Measurements from ENCODE around the gene EPHB3. TPM values are rescaled to one million over a fixed set of nuclear protein-coding genes. Genes with fewer than 3 reads are reported as not detected.

The EPHB3 gene
- total and polyA plus RNA-seq, 12 donors = 0.38 to 4.0 (median 1.5) TPM

DNA sequence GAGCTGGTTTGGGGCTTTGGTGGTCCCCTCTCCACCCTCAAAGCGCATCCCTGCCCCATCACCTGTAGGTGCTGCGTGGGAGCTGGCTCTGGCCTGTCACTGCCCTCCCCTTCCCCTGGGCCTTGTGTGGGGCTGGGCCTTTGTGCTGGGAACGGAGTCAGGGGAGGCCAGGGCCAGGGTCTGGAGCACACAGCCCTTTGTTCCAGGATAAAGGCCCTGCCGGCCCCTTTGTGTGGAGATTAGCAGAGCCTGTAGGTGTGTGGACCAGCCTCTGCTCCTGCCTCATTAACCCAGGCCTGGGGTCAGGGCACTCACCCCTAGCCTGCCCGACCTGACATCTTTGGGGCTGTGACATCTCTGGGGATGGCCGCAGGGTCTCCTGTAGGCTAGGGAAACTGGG, 8.9 kb downstream of the EPHB3 start:
- no peak for ATAC-seq

GRCh38 chr3:184571750-184572377, 10.3 kb downstream of the EPHB3 start:
- WGBS, 2 donors = 78 to 86% methylated on average over 12 of the region's 12 CpGs
- H3K36me3 ChIP-seq = peaks cover 0 to 24% (median 0%) of the 10 kb centered on the region in 9 donors
- H3K4me1 ChIP-seq = peaks cover 4 to 29% (median 16%) of the 10 kb centered on the region in 9 donors
- ATAC-seq (no peak), DNase-seq (no peak)
- H3K4me3 ChIP-seq = no peak overlapping the region
- H3K27ac ChIP-seq = no peak overlapping the region
- no peaks in the 10 kb centered on the region for H3K9me3 ChIP-seq
- TF ChIP-seq CTCF (IDR thresholded peaks at IDR 0.05) = no peak
- intact Hi-C loops (cut with DNase I) = no loop called here
- peaks cover 0 to 29% (median 13%) of the 10 kb centered on the region in 7 donors for H3K27me3 ChIP-seq

More for the DNA sequence above, 8.9 kb downstream of the EPHB3 start:
- DNase-seq = no peak
- H3K27me3 ChIP-seq = peaks cover 0 to 29% (median 13%) of the 10 kb centered on the region in 7 donors
- 93 to 96% methylated on average over 6 of the region's 6 CpGs for WGBS, 2 donors
- no peak overlapping the region for H3K27ac ChIP-seq
- intact Hi-C loops (cut with DNase I) = no loop called here
- peaks cover 4 to 41% (median 16%) of the 10 kb centered on the region in 9 donors for H3K4me1 ChIP-seq
- H3K9me3 ChIP-seq = no peaks in the 10 kb centered on the region
- no peak overlapping the region for H3K4me3 ChIP-seq
- TF ChIP-seq CTCF (IDR thresholded peaks at IDR 0.05) = no peak
- H3K36me3 ChIP-seq = peaks cover 0 to 12% (median 0%) of the 10 kb centered on the region in 9 donors

DNA sequence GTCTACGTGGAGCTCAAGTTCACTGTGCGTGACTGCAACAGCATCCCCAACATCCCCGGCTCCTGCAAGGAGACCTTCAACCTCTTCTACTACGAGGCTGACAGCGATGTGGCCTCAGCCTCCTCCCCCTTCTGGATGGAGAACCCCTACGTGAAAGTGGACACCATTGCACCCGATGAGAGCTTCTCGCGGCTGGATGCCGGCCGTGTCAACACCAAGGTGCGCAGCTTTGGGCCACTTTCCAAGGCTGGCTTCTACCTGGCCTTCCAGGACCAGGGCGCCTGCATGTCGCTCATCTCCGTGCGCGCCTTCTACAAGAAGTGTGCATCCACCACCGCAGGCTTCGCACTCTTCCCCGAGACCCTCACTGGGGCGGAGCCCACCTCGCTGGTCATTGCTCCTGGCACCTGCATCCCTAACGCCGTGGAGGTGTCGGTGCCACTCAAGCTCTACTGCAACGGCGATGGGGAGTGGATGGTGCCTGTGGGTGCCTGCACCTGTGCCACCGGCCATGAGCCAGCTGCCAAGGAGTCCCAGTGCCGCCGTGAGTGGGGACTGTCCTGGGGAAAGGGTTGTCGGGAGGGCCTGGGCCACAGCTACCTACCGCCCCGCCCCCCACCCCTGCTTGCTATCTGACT, 11.2 kb downstream of the EPHB3 start:
- DNase-seq = no peak
- TF ChIP-seq CTCF (IDR thresholded peaks at IDR 0.05) = no peak

DNA sequence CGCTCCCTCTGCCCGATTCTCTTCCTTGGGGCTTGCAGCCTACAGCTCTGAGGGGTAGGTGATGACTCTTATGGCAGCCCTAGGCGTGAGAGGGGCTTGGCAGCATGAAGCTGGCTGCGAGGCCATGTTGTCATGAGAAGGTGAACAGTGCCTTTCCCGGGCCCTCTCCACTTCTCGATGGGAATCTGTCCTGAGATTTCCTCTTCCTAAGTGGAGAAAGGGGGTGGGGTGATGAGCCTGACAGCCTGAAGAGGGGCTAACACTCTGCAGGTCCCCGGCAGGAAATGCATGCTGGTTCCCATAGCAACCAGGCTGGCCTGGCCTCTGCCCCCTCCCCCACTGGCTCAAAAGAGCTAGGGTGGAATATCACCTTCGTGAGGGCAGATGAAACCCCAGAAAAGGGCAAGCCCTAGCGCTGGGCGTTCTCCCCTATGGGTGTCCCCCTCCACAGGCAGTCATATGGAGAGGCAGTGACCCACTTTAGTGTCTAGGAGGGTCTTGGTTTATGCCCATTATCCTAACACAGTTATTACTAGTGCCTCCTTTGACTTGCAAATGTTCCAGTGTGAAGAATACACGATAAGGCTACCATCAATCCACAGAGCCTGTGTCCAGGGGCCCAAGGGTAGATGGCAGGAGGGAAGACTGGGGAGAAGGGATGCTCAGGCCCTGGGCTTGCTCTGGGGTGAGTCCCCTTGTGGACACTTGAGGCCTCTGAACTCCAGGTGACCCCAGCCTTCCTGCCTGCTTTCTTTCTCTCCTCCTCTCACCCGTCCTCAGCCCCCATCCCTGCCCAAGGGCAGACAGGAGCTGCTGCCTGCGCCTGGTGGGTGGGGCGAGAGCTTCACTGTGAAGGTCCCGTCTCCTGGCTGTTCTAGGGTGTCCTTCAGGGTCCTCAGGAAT, 13.2 kb downstream of the EPHB3 start:
- no peak for ATAC-seq
- Histone ChIP-seq H3K4me3 (no peak overlapping the region), H3K9me3 (no peaks in the 10 kb centered on the region), H3K27me3 (peaks cover 0 to 11% (median 7%) of the 10 kb centered on the region in 7 donors), H3K4me1 (peaks cover 0 to 7% (median 3%) of the 10 kb centered on the region in 9 donors), H3K27ac (no peak overlapping the region), H3K36me3 (peaks cover 0 to 39% (median 0%) of the 10 kb centered on the region in 9 donors)
- no peak for DNase-seq
- TF ChIP-seq CTCF (IDR thresholded peaks at IDR 0.05) = no peak
- 56 to 70% methylated on average over 15 of the region's 15 CpGs for whole genome bisulfite sequencing, 2 donors
- intact Hi-C loops (cut with DNase I) = no loop called here

More for the DNA sequence above, 11.2 kb downstream of the EPHB3 start:
- no peak for ATAC-seq
- intact Hi-C loops (cut with DNase I) = no loop called here
- H3K27ac ChIP-seq = no peak overlapping the region
- H3K4me3 ChIP-seq = no peak overlapping the region
- peaks cover 0 to 29% (median 13%) of the 10 kb centered on the region in 7 donors for H3K27me3 ChIP-seq
- H3K9me3 ChIP-seq = no peaks in the 10 kb centered on the region
- peaks cover 0 to 33% (median 0%) of the 10 kb centered on the region in 9 donors for H3K36me3 ChIP-seq
- 92% methylated on average over 33 of the region's 33 CpGs for WGBS, 2 donors
- H3K4me1 ChIP-seq = peaks cover 4 to 25% (median 16%) of the 10 kb centered on the region in 9 donors

Data from heart right ventricle (tissue), 16 donors.